ENCODE results near the gene ZRANB2.

- TF ChIP-seq POLR2AphosphoS5 (IDR thresholded peaks at IDR 0.05): no peak
- TF ChIP-seq POLR2A (IDR thresholded peaks at IDR 0.05): no peak
- TF ChIP-seq CTCF (IDR thresholded peaks at IDR 0.05): no peak
These were observed 50.8 kb downstream of the ZRANB2 start for GRCh38 chr1:71030026-71030425.
